Ovary (tissue), 9 donors: ENCODE results near the gene PATL2. TPM values are rescaled to one million over a fixed set of nuclear protein-coding genes. Genes with fewer than 3 reads are reported as not detected.

Experiments used
- DNase-seq, 5 donors: peaks; one replicate each; pipeline ENCODE4 v3.0.0-alpha.2; 2019 to 2020
- H3K27ac ChIP-seq, 2 donors: fragments of 200-600 bp; one replicate each; pipeline versions ENCODE4 v1.5.1 to v1.8.0; 2019 to 2022
- H3K27me3 ChIP-seq: fragments of 200-600 bp; one replicate; pipeline ENCODE4 v1.8.0; 2022
- H3K36me3 ChIP-seq: fragments of 200-600 bp; sonication (generic); one replicate; pipeline ENCODE4 v1.5.1; 2019
- H3K4me1 ChIP-seq: one replicate; pipeline ENCODE4 v1.8.1; 2013; ENCODE audit warnings: mild to moderate bottlenecking, moderate library complexity; ENCODE audit not compliant: insufficient read depth
- H3K4me3 ChIP-seq: fragments of 200-600 bp; sonication (generic); one replicate; pipeline ENCODE4 v1.5.1; 2017
- H3K9me3 ChIP-seq, 2 donors: fragments of 200-600 bp in 1 of 2; sonication (generic) in 1 of 2; one replicate each; pipeline versions ENCODE4 v1.5.1 to v1.8.1; 2013 to 2019; ENCODE audit warnings: mild to moderate bottlenecking in 1 of 2, moderate library complexity in 1 of 2
- CTCF ChIP-seq, 3 donors: fragments of 450-650 bp in 2 of 3; fragments of 200-600 bp in 1 of 3; IDR thresholded peaks; one replicate each; pipeline versions ENCODE4 v1.5.1 to v1.8.0; 2016 to 2022; ENCODE audit warnings: antibody characterized with exemption in 3 of 3, mild to moderate bottlenecking in 1 of 3
- EP300 ChIP-seq: sonication (generic); formaldehyde crosslinking; IDR thresholded peaks from one replicate; pipeline ENCODE4 v1.6.1; 2017; ENCODE audit warnings: antibody characterized with exemption
- POLR2A ChIP-seq: fragments of 450-650 bp; IDR thresholded peaks from one replicate; pipeline ENCODE4 v1.6.1; 2017; ENCODE audit warnings: antibody characterized with exemption, mild to moderate bottlenecking, moderate library complexity
- WGBS, 3 donors: extraction: QIAGEN DNeasy Blood & Tissue Kit in 1 of 3; methylation state at CpG; one replicate each; pipeline versions ENCODE4 v1.1.5 to v1.1.7; 2013 to 2017; 5-methylcytosine and 5-hydroxymethylcytosine counted together
- intact Hi-C, 4 donors: fragments of 100-400 bp; cut with DNase I; formaldehyde crosslinking; loops; one replicate each; pipeline versions ENCODE4 v1.11.0 to v1.15.1; 2022 to 2023
- polyA plus RNA-seq, 2 donors: library from polyadenylated mRNA; stranded (reverse); fragments of 200-250 nt in 1 of 2; fragments of 350-450 nt in 1 of 2; fragmentation: Illumina TruSeq in 1 of 2; extraction: RNeasy Lipid Tissue Mini Kit (QIAGEN cat#74804) in 1 of 2; gene quantifications; one replicate each; pipeline ENCODE4 v1.2.3, GENCODE V29; 2013 to 2014
- total RNA-seq, 7 donors: library from RNA; depleted of rRNA in 2 of 7; stranded (reverse); fragments of >200 nt in 2 of 7; fragmentation: NEBNext Ultra II Directional in 3 of 7; extraction: Animal tissue kit (Norgen Biotek cat#: 25700) in 3 of 7; gene quantifications; one replicate each; pipeline versions ENCODE4 v1.1.0 to v1.2.4, GENCODE V29; 2016 to 2023
- donor health status: DM: no; HTN: no; CAD: no; lungs with moderate emphysema.
- donor health status: DM: no; HTN: no; CAD: no.
- donor health status: Bipolar disorder and iron deficiency.
- donor health status: DM: yes; HTN: yes; CAD: no.
- donor health status: DM: no; HTN: no; CAD: no.
- donor health status: DM: yes; HTN: yes; CAD: no.

Gene PATL2
- total and polyA plus RNA-seq, 9 donors, result 0.20 to 2.3 (median 1.3) TPM

GRCh38 chr15:44736181-44736765 lies 25.1 kb upstream of the PATL2 start, which contains the start of gene TRIM69:
Gene TRIM69, plus strand, starts transcription at chr15:44736528. Its CDS starts 177 bp downstream, at chr15:44736705.
- Histone ChIP-seq H3K36me3 (no peaks in the 10 kb centered on the region), H3K27ac (peak within 1 kb of the TSS; percentile 24 to 63), H3K4me1 (peaks cover 2% of the 10 kb centered on the region), H3K27me3 (no peaks in the 10 kb centered on the region), H3K4me3 (no peak within 1 kb of the TSS), H3K9me3 (no peaks in the 10 kb centered on the region)
- WGBS, 3 donors, result 76 to 89% (median 83%) methylated on average over 3 of the region's 3 CpGs
- DNase-seq, result no peak
- no peak for TF ChIP-seq EP300
- TF ChIP-seq CTCF (IDR thresholded peaks at IDR 0.05), result no peak
- no peak for TF ChIP-seq POLR2A
- intact Hi-C loops, result loop anchor here in 3 of 4 donors (5.0 kb wide), 1 partner anchor 74 kb away; the partner anchor contains the start of gene SPG11 (in 3 of the 3)

GRCh38 chr15:44735482-44736180 lies 24.5 kb upstream of the PATL2 start:
- TF ChIP-seq CTCF (IDR thresholded peaks at IDR 0.05) (no peak), POLR2A (no peak), EP300 (no peak)
- Histone ChIP-seq H3K4me1 (peaks cover 3% of the 10 kb centered on the region), H3K27ac (peak overlapping the region; percentile 24 to 63), H3K4me3 (no peak overlapping the region), H3K36me3 (no peaks in the 10 kb centered on the region), H3K9me3 (no peaks in the 10 kb centered on the region), H3K27me3 (no peaks in the 10 kb centered on the region)
- WGBS, 3 donors, result 19 to 34% (median 22%) methylated on average over 8 of the region's 8 CpGs
- DNase-seq, result peak; percentile 66 to 79 (median 70)
- intact Hi-C loops, result loop anchor here in 3 of 4 donors (5.0 kb wide), 1 partner anchor 73 kb away; the partner anchor contains the start of gene SPG11 (in 3 of the 3)

- Histone ChIP-seq H3K4me3 (no peak overlapping the region), H3K36me3 (no peaks in the 10 kb centered on the region), H3K27ac (peak overlapping the region; percentile 24 to 63), H3K9me3 (no peaks in the 10 kb centered on the region), H3K27me3 (no peaks in the 10 kb centered on the region), H3K4me1 (peaks cover 4% of the 10 kb centered on the region)
- no peak for DNase-seq
- intact Hi-C loops, result loop anchor here in 3 of 4 donors (5.0 kb wide), 1 partner anchor 73 kb away; the partner anchor contains the start of gene SPG11 (in 3 of the 3)
- TF ChIP-seq POLR2A (no peak), EP300 (no peak)
- WGBS, 3 donors, result 62 to 78% (median 63%) methylated on average over 2 of the region's 2 CpGs
These were observed 23.8 kb upstream of the PATL2 start for GRCh38 chr15:44734839-44735481.

GRCh38 chr15:44729408-44730127 lies 18.4 kb upstream of the PATL2 start:
- no peak for TF ChIP-seq POLR2A
- TF ChIP-seq EP300, result no peak
- no peak for TF ChIP-seq CTCF (IDR thresholded peaks at IDR 0.05)
- Histone ChIP-seq H3K4me3 (peak overlapping the region; percentile 88), H3K4me1 (peaks cover 4% of the 10 kb centered on the region), H3K27me3 (no peaks in the 10 kb centered on the region), H3K9me3 (no peaks in the 10 kb centered on the region), H3K27ac (peak overlapping the region; percentile 90 to 94), H3K36me3 (no peaks in the 10 kb centered on the region)
- WGBS, 3 donors, result 5 to 9% (median 6%) methylated on average over 21 of the region's 21 CpGs
- intact Hi-C loops, result no loop called here
- DNase-seq, result peak in 2 of 5 donors; percentile 34 to 48
